ENCODE results near the gene GTF2H4. TPM values are rescaled to one million over a fixed set of nuclear protein-coding genes. Genes with fewer than 3 reads are reported as not detected.

Gene GTF2H4
- total RNA-seq, 2 experiments from 2014 or later = 30.5 to 48.7 TPM

DNA sequence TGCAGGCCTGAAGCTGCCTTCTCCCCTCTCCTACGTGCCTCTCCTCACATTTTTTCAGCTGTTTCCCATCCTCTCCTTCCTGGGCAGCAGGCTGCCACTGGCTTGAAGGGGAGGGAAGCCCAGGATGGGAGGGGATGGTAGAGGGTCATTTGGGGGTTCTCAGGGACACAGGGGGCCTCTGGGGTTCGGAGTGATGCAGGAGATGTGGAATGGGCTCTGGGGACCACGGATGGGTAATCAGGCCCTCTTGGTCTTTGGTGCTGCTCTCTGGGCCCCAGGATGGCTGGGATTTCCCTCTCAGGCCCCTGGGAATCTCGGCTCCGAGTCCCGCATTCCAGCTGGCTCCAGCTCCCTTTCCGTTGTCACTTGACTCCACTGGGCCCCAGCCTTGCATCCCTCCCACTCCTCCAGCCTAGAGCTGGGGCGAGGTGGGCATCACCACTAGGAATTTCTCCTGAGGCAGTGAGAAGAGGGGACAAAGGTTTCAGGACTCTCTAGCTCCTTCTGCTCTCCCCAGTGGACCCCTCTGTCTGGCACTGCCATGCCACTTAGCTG is 25.7 kb upstream of the GTF2H4 start:
- Histone ChIP-seq H3K9me3 (ENCODE audit: low read length) (no peaks in the 10 kb centered on the region), H3K4me1 (ENCODE audit: insufficient read depth, low read length, poor library complexity, severe bottlenecking) (peaks cover 50% of the 10 kb centered on the region), H3K79me2 (ENCODE audit: insufficient read depth, low read depth, low read length) (no peaks in the 10 kb centered on the region), H3K9me2 (ENCODE audit: insufficient read depth, low read length) (no peaks in the 10 kb centered on the region), H2AFZ (ENCODE audit: low read length) (peak overlapping the region; percentile 27), H3K4me2 (ENCODE audit: low read length) (peak overlapping the region; percentile 75), H4K20me1 (ENCODE audit: insufficient read depth, low read length) (no peaks in the 10 kb centered on the region), H3K4me3 (ENCODE audit: low read depth, low read length, poor library complexity, severe bottlenecking) (peak overlapping the region; percentile 68), H3K36me3 (ENCODE audit: insufficient read depth, low read length) (no peaks in the 10 kb centered on the region), H3K27ac (ENCODE audit: low read depth, low read length, poor library complexity, severe bottlenecking) (peak overlapping the region; percentile 85)
- ChIA-PET CTCF (ENCODE audit: unreplicated experiment) (interaction anchor here (0.6 to 1.6 kb wide), 4 partner anchors 33 to 262 kb away, joined by 3 to 5 read pairs (median 4); no protein-coding TSS in a partner anchor), POLR2A (interaction anchor here (0.5 to 2.2 kb wide), 9 partner anchors 25 to 455 kb away, joined by 3 to 15 read pairs (median 4); partner anchors contain the start of genes GTF2H4 and VARS2)
- intact Hi-C loops (cut with micrococcal nuclease; ENCODE audit: unreplicated experiment) = loop anchor here (10.0 kb wide), 1 partner anchor 207 kb away; the partner anchor contains the start of gene DHX16
- TF ChIP-seq EZH2phosphoT487 (IDR thresholded peaks at IDR 0.05; ENCODE audit: borderline replicate concordance, low read depth, low read length) (no peak), CTCF (conservative IDR thresholded peaks at IDR 0.05; ENCODE audit: low read length) (no peak)
- no TSS peak for BruUV-seq (replicated peaks)
- DNase-seq (ENCODE audit: low spot score) = no peak

GRCh38 chr6:30882759-30883684 is 25.0 kb upstream of the GTF2H4 start:
- DNase-seq (ENCODE audit: low spot score) = peak; percentile 82
- BruUV-seq (replicated peaks) = no TSS peak
- Histone ChIP-seq H4K20me1 (ENCODE audit: insufficient read depth, low read length) (no peaks in the 10 kb centered on the region), H2AFZ (ENCODE audit: low read length) (peak overlapping the region; percentile 9; the same call in 1 of the 2 replicates), H3K27ac (ENCODE audit: low read depth, low read length, poor library complexity, severe bottlenecking) (peak overlapping the region; percentile 85), H3K36me3 (ENCODE audit: insufficient read depth, low read length) (no peaks in the 10 kb centered on the region), H3K9me2 (ENCODE audit: insufficient read depth, low read length) (no peaks in the 10 kb centered on the region), H3K4me2 (ENCODE audit: low read length) (peak overlapping the region; percentile 75), H3K4me1 (ENCODE audit: insufficient read depth, low read length, poor library complexity, severe bottlenecking) (peaks cover 53% of the 10 kb centered on the region), H3K9me3 (ENCODE audit: low read length) (no peaks in the 10 kb centered on the region), H3K79me2 (ENCODE audit: insufficient read depth, low read depth, low read length) (no peaks in the 10 kb centered on the region), H3K4me3 (ENCODE audit: low read depth, low read length, poor library complexity, severe bottlenecking) (peak overlapping the region; percentile 68)
- CTCF ChIA-PET (ENCODE audit: unreplicated experiment) = interaction anchor here (0.7 to 1.6 kb wide), 3 partner anchors 32 to 261 kb away, joined by 3 to 5 read pairs (median 3); no protein-coding TSS in a partner anchor
- TF ChIP-seq CTCF (conservative IDR thresholded peaks at IDR 0.05; ENCODE audit: low read length) = no peak
- TF ChIP-seq EZH2phosphoT487 (IDR thresholded peaks at IDR 0.05; ENCODE audit: borderline replicate concordance, low read depth, low read length) = no peak
- POLR2A ChIA-PET = interaction anchor here (0.5 to 2.2 kb wide), 8 partner anchors 24 to 454 kb away, joined by 3 to 15 read pairs (median 4); partner anchors contain the start of genes GTF2H4 and VARS2
- intact Hi-C loops (cut with micrococcal nuclease; ENCODE audit: unreplicated experiment) = loop anchor here (10.0 kb wide), 1 partner anchor 208 kb away; the partner anchor contains the start of gene DHX16
